Liver (tissue), 9 donors: ENCODE measurements around the gene XPNPEP1. TPM values are rescaled to one million over a fixed set of nuclear protein-coding genes. Genes with fewer than 3 reads are reported as not detected.

Source experiments
- DNase-seq: peaks from one replicate; pipeline ENCODE4 v3.0.0-alpha.2; 2017; ENCODE audit warnings: low spot score
- H3K27ac ChIP-seq, 2 donors: one replicate each; pipeline ENCODE4 v1.7.0; 2013; ENCODE audit warnings: inconsistent platforms in 2 of 2, low read length in 2 of 2, control low read depth in 1 of 2, low read depth in 1 of 2, mild to moderate bottlenecking in 1 of 2
- H3K27me3 ChIP-seq, 4 donors: one replicate each; pipeline versions ENCODE4 v1.6.1 to v1.7.0; 2013; ENCODE audit warnings: low read length in 3 of 4, inconsistent platforms in 1 of 4, mild to moderate bottlenecking in 1 of 4, moderate library complexity in 1 of 4; ENCODE audit not compliant: control insufficient read depth in 4 of 4, insufficient read depth in 4 of 4
- H3K36me3 ChIP-seq, 4 donors: one replicate each; pipeline versions ENCODE4 v1.6.1 to v1.7.0; 2013; ENCODE audit warnings: low read length in 3 of 4, mild to moderate bottlenecking in 3 of 4, low read depth in 1 of 4, moderate library complexity in 1 of 4; ENCODE audit not compliant: control insufficient read depth in 4 of 4, insufficient read depth in 3 of 4
- H3K4me1 ChIP-seq, 4 donors: one replicate each; pipeline versions ENCODE4 v1.6.1 to v1.7.0; 2013; ENCODE audit warnings: low read length in 3 of 4, mild to moderate bottlenecking in 3 of 4, moderate library complexity in 1 of 4; ENCODE audit not compliant: control insufficient read depth in 4 of 4, insufficient read depth in 4 of 4
- H3K4me3 ChIP-seq, 3 donors: one replicate each; pipeline versions ENCODE4 v1.6.1 to v1.7.0; 2013; ENCODE audit warnings: low read length in 3 of 3, control low read depth in 1 of 3, low read depth in 1 of 3, mild to moderate bottlenecking in 1 of 3
- H3K9ac ChIP-seq, 2 donors: one replicate each; pipeline ENCODE4 v1.7.0; 2013; ENCODE audit warnings: low read length in 2 of 2, mild to moderate bottlenecking in 2 of 2, moderate library complexity in 2 of 2, control low read depth in 1 of 2, low read depth in 1 of 2
- H3K9me3 ChIP-seq, 4 donors: one replicate each; pipeline versions ENCODE4 v1.6.1 to v1.7.0; 2013; ENCODE audit warnings: low read length in 3 of 4; ENCODE audit not compliant: control insufficient read depth in 4 of 4
- CTCF ChIP-seq: fragments of 150-350 bp; IDR thresholded peaks from 2 replicates; pipeline ENCODE4 v1.5.1; 2017; ENCODE audit warnings: improper control_type of control experiment, low read depth, low read length; ENCODE audit not compliant: missing input control
- EGR1 ChIP-seq, 2 donors: IDR thresholded peaks; 2 replicates each; pipeline ENCODE4 v1.6.1; 2016 to 2018; ENCODE audit warnings: antibody characterized with exemption in 2 of 2, low read depth in 2 of 2
- FOXA1 ChIP-seq: IDR thresholded peaks from 2 replicates; pipeline ENCODE4 v1.6.1; 2016; ENCODE audit warnings: antibody characterized with exemption
- FOXA2 ChIP-seq: IDR thresholded peaks from 2 replicates; pipeline ENCODE4 v1.6.1; 2016; ENCODE audit warnings: antibody characterized with exemption
- HNF4G ChIP-seq: IDR thresholded peaks from 2 replicates; pipeline ENCODE4 v1.6.1; 2016; ENCODE audit warnings: antibody characterized with exemption
- MAX ChIP-seq: IDR thresholded peaks from 2 replicates; pipeline ENCODE4 v1.6.1; 2016; ENCODE audit warnings: antibody characterized with exemption
- RXRA ChIP-seq, 2 donors: IDR thresholded peaks; 2 replicates each; pipeline ENCODE4 v1.6.1; 2017 to 2018; ENCODE audit warnings: antibody characterized with exemption in 2 of 2, mild to moderate bottlenecking in 1 of 2
- SP1 ChIP-seq: IDR thresholded peaks from 2 replicates; pipeline ENCODE4 v1.6.1; 2018; ENCODE audit warnings: antibody characterized with exemption, mild to moderate bottlenecking
- YY1 ChIP-seq: IDR thresholded peaks from 2 replicates; pipeline ENCODE4 v1.6.1; 2016; ENCODE audit warnings: antibody characterized with exemption, mild to moderate bottlenecking
- ZBTB33 ChIP-seq: IDR thresholded peaks from 2 replicates; pipeline ENCODE4 v1.6.1; 2016; ENCODE audit warnings: antibody characterized with exemption
- WGBS: extraction: QIAGEN DNeasy Blood & Tissue Kit; methylation state at CpG from one replicate; pipeline ENCODE4 v1.1.7; 2013; 5-methylcytosine and 5-hydroxymethylcytosine counted together
- polyA plus RNA-seq, 2 donors: library from polyadenylated mRNA; stranded (reverse) in 1 of 2; unstranded in 1 of 2; fragments of 200-250 nt in 1 of 2; fragments of >200 nt in 1 of 2; fragmentation: Nextera tagmentation in 1 of 2; extraction: Ambion mirVana in 1 of 2; gene quantifications; one replicate each; pipeline versions ENCODE4 v1.2.1 to v1.2.3, GENCODE V29; 2013 to 2015
- total RNA-seq, 2 donors: library from RNA; depleted of rRNA; stranded (reverse); fragments of >200 nt; gene quantifications; one replicate each; pipeline ENCODE4 v1.2.3, GENCODE V29; 2014
- TF ChIP-seq, protein P1 (sequence below): IDR thresholded peaks from 2 replicates; pipeline ENCODE4 v1.6.1; 2016; ENCODE audit warnings: antibody characterized with exemption
- donor health status: healthy.
- donor health status: healthy.
- donor health status: healthy.
- donor health status: healthy.
- donor health status: healthy.

XPNPEP1 gene
- total and polyA plus RNA-seq, 4 donors: 9.1 to 38.1 (median 27.3) TPM

- no peak for TF ChIP-seq CTCF
- no peak for TF ChIP-seq ZBTB33
Measured at GRCh38 chr10:109914966-109915365, 8.3 kb downstream of the XPNPEP1 start (continued).

DNA sequence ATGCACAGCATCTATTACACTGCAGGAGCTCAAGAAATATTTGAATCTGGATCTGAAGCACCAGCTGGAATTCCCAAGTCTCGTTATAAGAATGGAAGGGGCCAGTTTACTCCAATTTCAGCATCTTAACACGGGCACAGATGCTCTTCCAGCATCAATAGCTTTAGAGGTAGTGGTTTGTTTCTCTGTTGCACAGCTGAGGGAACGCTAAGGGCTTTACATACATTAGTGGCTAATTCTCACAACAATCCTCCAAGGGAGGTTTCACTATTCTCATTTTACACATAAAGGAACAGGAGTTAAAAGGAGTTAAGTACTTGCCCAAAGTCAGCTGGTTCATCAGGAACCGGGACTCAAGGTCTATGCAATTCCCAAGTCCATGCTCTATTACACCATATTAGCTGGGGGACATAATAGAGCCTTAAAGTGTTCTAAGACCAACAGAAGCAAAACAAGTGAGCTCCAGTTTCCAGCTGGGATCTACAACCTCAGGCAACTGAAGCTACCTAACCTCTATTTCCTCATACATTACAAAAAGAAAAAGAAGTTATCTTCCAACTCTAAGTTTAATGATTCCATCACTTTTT is 9.9 kb downstream of the XPNPEP1 start:
- Histone ChIP-seq H3K27ac (no peak overlapping the region), H3K9ac (no peak overlapping the region), H3K9me3 (no peaks in the 10 kb centered on the region), H3K27me3 (no peaks in the 10 kb centered on the region), H3K4me3 (no peak overlapping the region), H3K4me1 (peaks cover 0 to 6% (median 4%) of the 10 kb centered on the region in 4 donors), H3K36me3 (peaks cover 0 to 12% (median 4%) of the 10 kb centered on the region in 4 donors)
- no peak for DNase-seq
- 91% methylated on average over 4 of the region's 4 CpGs for WGBS
- TF ChIP-seq, protein P1, sequence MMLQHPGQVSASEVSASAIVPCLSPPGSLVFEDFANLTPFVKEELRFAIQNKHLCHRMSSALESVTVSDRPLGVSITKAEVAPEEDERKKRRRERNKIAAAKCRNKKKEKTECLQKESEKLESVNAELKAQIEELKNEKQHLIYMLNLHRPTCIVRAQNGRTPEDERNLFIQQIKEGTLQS: no peak
- TF ChIP-seq EGR1 (IDR thresholded peaks at IDR 0.05; ENCODE audit: low read depth in 2 of 2): no peak
- no peak for TF ChIP-seq FOXA1
- TF ChIP-seq CTCF: no peak
- TF ChIP-seq MAX: no peak
- TF ChIP-seq HNF4G: no peak
- no peak for TF ChIP-seq SP1
- no peak for TF ChIP-seq FOXA2
- no peak for TF ChIP-seq ZBTB33
- TF ChIP-seq RXRA (IDR thresholded peaks at IDR 0.05): no peak
- no peak for TF ChIP-seq YY1
